ENCODE data around the gene STK4. TPM values are rescaled to one million over a fixed set of nuclear protein-coding genes. Genes with fewer than 3 reads are reported as not detected.

Gene STK4
- total RNA-seq, 2 donors from 2014 or later = 28.9 to 29.9 TPM

DNA sequence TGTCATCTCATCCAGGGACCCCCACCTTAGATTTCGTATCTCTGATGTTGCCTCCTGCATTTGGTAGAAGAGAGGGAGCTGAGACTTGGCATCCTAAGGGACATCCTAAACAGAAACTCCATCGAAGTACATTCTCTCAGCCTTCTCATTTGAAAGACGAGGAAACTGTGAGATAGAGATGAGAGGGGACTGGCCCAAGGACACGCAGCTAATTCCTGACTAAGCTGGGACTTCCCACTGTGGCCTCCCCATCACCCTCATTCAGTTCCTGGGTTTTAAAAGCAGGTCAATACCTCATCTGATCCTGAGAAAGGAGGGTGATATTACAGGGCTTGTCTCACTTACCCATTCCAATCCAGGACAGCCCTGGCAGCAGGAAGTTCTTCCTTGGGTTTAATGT is 149.5 kb downstream of the STK4 start:
- Histone ChIP-seq H3K27me3 (no peaks in the 10 kb centered on the region), H3K27ac (no peak overlapping the region), H3K9me3 (no peaks in the 10 kb centered on the region), H3K36me3 (no peaks in the 10 kb centered on the region), H3K4me3 (no peak overlapping the region), H3K4me1 (no peaks in the 10 kb centered on the region), H3K9ac (ENCODE audit: low read depth in 2 of 2, low read length in 2 of 2) (no peak overlapping the region)
- TF ChIP-seq, protein P1, sequence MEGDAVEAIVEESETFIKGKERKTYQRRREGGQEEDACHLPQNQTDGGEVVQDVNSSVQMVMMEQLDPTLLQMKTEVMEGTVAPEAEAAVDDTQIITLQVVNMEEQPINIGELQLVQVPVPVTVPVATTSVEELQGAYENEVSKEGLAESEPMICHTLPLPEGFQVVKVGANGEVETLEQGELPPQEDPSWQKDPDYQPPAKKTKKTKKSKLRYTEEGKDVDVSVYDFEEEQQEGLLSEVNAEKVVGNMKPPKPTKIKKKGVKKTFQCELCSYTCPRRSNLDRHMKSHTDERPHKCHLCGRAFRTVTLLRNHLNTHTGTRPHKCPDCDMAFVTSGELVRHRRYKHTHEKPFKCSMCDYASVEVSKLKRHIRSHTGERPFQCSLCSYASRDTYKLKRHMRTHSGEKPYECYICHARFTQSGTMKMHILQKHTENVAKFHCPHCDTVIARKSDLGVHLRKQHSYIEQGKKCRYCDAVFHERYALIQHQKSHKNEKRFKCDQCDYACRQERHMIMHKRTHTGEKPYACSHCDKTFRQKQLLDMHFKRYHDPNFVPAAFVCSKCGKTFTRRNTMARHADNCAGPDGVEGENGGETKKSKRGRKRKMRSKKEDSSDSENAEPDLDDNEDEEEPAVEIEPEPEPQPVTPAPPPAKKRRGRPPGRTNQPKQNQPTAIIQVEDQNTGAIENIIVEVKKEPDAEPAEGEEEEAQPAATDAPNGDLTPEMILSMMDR (IDR thresholded peaks at IDR 0.05) = no peak
- intact Hi-C loops (cut with DNase I) = no loop called here
- DNase-seq = no peak

DNA sequence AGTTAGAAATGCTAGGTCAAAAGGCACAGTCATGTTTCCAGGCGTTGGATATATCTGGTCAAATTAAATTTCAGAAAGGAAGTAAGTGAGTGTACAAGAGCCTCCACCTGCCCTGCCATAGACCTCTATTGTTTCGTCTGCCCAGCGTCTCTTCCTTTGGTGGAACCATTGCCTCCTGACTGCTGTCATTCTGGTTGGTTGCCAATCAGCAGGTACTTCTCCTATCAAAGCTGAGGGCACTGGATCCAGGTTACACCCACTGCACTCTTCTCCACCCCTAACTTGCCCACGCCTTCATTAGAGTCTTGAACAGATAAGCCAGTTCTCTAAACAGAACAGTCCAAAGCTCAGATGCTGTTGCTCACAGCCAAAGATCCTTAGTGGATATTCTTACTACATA is 151.3 kb downstream of the STK4 start:
- Histone ChIP-seq H3K27me3 (no peaks in the 10 kb centered on the region), H3K4me1 (no peaks in the 10 kb centered on the region), H3K9me3 (no peaks in the 10 kb centered on the region), H3K9ac (ENCODE audit: low read depth in 2 of 2, low read length in 2 of 2) (no peak overlapping the region), H3K36me3 (no peaks in the 10 kb centered on the region), H3K4me3 (no peak overlapping the region), H3K27ac (no peak overlapping the region)
- intact Hi-C loops (cut with DNase I) = no loop called here
- DNase-seq = peak; percentile 78
- TF ChIP-seq, protein P1 (IDR thresholded peaks at IDR 0.05) = no peak

DNA sequence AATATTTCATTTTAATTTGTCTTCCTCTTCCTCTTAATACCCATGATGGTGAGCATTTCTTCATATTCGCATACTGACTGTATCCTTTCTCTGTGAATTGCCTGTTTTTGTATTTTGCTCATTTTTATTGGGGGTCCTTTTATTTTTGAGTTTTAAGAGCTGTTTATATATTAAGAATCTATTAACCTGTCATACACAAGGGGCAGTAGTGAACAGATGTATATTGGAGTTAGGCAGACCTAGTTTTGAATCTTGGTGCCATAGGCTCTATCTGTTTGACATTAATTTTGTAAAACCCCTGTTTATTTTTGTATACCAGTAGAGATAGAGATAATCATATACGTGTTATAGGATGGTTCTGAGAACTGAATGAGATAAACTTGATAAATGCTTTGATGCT is 151.7 kb downstream of the STK4 start:
- H3K27me3 ChIP-seq = no peaks in the 10 kb centered on the region
- no peaks in the 10 kb centered on the region for H3K9me3 ChIP-seq

DNA sequence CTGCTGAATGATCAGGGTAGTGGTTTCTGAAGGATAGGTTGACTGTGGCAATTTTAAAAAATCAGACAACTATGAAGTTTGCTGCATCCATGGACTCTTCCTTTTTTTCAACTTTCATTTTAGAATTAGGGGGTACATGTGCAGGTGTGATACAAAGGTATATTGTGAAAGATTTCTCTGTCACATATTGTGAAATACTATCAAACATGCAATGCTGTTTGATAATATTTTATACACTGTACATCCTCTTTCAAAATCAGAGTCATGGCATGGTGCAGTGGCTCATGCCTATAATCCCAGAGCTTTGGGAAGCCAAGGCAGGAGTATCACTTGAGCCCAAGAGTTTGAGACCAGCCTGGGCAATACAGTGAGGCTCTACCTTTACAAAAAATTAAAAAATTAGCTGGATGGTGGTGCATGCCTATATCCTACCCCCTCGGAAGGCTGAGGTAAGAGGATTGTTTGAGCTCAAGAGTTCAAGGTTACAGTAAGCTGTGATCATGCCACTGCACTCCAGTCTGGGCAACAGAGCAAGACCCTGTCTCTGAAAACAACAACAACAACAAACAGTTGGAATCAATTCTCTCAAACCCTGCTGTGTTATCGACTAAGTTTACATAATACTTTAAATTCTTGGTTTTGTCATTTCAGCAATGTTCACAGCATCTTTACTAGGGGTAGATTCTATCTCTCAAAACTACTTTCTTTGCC is 153.4 kb downstream of the STK4 start:
- H3K27me3 ChIP-seq = no peaks in the 10 kb centered on the region
- intact Hi-C loops (cut with DNase I) = no loop called here
- TF ChIP-seq, protein P1 (IDR thresholded peaks at IDR 0.05) = no peak

More for the DNA sequence above, 151.7 kb downstream of the STK4 start:
- TF ChIP-seq, protein P1 (IDR thresholded peaks at IDR 0.05) = no peak
- H3K27ac ChIP-seq = no peak overlapping the region
- no peak overlapping the region for H3K9ac ChIP-seq (ENCODE audit: low read depth in 2 of 2, low read length in 2 of 2)
- no peak overlapping the region for H3K4me3 ChIP-seq
- H3K36me3 ChIP-seq = no peaks in the 10 kb centered on the region
- DNase-seq = no peak
- no peaks in the 10 kb centered on the region for H3K4me1 ChIP-seq
- intact Hi-C loops (cut with DNase I) = no loop called here

DNA sequence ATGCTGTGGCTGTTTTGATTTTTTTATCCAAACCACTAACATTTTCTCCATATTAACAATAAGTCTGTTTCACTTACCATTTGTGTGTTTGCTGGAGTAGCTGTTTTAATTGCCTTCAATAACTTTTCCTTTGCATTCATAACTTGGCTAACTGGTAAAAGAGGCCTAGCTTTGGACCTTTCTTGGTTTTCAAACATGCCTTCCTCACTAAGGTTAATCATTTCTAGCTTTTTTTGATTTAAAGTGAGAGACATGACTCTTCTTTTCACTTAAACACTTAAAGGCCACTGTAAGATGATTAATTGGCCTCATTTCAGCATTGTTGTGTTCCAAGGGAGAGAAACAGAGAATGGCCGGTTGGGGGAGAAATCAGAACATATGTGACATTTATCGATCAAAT is 155.1 kb downstream of the STK4 start:
- H3K4me3 ChIP-seq = no peak overlapping the region
- no peak for DNase-seq
- no peak overlapping the region for H3K27ac ChIP-seq
- H3K36me3 ChIP-seq = no peaks in the 10 kb centered on the region
- TF ChIP-seq, protein P1 (IDR thresholded peaks at IDR 0.05) = no peak
- no peaks in the 10 kb centered on the region for H3K27me3 ChIP-seq
- H3K9me3 ChIP-seq = no peaks in the 10 kb centered on the region
- intact Hi-C loops (cut with DNase I) = no loop called here
- no peak overlapping the region for H3K9ac ChIP-seq (ENCODE audit: low read depth in 2 of 2, low read length in 2 of 2)
- H3K4me1 ChIP-seq = no peaks in the 10 kb centered on the region

More for the DNA sequence above, 153.4 kb downstream of the STK4 start:
- H3K36me3 ChIP-seq = no peaks in the 10 kb centered on the region
- H3K9ac ChIP-seq (ENCODE audit: low read depth in 2 of 2, low read length in 2 of 2) = no peak overlapping the region
- no peaks in the 10 kb centered on the region for H3K4me1 ChIP-seq
- no peaks in the 10 kb centered on the region for H3K9me3 ChIP-seq
- no peak overlapping the region for H3K4me3 ChIP-seq
- no peak overlapping the region for H3K27ac ChIP-seq
- DNase-seq = no peak

All from colonic mucosa (tissue), 4 donors.